ENCODE data around the gene TIGIT.

Gene TIGIT

DNA sequence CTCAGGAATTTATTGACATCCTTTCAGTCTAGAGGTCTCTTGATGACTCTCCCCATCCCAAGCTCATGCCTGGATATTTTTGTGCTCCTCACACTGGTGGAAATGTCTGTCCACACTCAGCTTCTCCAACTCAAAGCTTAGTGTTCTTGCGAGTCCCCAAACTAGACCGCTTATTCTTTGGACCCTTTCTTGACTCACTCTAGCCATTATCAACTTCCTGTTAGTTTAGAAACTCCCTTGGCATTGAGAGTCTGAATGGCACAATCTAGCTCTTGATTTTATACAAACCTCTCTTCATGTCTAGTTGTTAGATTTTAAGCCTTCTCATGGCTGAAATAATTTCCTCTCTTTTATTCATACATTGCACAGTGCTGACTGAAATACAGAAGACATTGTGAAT is 19.6 kb downstream of the TIGIT start:
- DNase-seq: no peak

DNA sequence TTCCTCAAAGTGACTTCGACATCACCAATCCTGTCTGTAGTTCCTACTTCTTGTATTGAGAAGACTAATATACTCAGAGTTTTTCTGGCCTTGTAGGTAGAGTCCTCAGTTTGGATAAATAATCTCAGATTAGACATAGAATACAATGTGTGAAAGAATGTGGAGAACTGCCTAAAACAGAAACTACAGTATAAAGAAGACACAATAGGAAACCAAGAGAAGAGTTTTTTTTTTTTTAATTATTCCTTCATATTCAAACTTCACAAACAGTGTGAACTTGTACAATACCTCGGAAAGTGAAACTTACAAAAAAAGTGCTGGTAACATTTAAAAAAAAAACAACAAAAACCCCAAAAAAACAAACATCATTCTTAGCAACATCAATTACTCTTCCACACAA is 20.5 kb downstream of the TIGIT start:
- no peak for DNase-seq

DNA sequence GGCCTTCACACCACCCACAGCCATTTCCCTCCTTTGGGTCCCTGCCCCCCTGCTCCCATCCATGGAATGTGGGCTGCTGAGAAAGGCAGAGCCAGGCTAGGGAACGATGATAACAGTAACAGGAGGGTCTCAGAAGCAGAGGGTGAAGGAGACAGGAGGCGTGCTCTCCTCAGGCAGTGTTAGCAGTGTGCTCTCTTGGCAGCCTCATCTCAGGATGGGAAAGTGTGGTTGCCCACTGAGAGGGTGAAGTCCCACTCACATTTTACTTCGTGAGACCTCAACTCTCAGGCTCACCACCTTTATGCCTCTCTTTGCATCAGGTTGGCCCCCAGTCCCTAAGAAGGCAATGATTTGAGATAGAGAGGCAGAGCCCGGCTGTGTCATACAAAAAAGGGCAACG is 24.5 kb downstream of the TIGIT start:
- DNase-seq: no peak

DNA sequence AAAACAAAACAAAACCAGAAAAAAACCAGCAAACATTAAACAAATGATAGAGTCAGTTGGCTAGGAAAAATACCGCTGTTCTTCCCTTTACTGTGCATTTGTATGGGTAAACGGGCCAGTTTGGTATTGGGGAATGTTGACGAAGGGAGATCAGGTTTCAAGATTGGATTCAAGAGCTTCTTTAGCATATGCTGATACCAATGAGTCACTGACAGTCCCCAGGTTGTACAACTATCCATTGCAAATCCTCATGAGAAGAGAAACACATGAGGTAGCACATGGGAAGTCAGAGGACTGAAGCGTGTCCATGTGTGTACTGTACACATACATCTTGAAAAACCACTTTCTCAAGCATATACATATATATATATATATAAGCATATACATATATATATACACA is 25.6 kb downstream of the TIGIT start:
- DNase-seq: no peak

DNA sequence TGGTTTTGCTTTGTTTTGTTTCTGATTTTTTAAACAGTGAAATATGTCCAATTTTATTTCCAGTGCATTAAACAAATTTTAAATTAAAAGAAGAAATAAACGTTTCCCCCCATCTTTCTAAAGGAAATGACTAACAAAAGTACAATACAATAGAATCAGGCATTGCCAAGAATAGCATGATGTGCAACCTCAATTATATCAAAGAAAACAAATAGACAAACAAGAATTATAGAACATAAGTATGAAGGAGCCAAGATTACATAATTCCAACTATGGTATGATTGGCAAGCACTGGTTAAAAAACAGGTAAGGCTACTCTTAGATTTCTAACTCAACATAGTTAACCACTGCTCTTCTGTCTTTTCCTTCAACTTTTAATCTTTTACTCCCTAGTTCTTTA is 26.4 kb downstream of the TIGIT start:
- DNase-seq: no peak

DNA sequence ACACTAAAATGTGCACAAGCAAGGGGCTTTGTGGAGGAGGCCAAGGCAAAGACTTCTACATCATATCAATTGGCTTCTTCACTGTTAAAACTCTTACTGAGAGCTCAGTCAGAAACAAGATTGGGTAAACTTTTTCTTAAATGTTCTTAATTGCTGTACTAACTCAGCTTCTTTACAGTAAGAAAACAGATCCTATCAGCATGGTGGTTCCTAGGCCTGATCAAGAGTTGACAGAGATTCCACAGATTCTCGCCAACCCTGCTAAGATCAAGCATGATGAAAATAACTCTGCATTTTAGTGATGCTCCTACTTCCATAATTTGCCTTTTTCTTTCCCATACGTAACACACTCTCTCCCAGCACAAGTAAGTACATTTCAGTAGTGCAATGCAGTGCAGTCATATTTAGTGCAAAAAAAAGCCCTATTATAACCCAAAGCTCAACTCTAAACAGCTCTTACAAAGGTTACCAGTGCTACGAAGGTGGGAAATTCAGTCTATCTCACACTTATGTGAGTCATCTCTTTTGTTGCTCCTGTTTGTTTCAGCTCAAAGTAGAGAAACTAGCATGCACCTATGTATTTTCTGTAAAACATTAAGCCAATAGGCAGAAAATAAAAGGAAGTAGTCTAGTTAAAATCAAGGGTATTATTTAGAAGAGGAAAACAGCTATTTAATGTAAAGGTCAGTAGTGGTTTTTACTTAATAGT is 29.9 kb downstream of the TIGIT start:
- DNase-seq: no peak

DNA sequence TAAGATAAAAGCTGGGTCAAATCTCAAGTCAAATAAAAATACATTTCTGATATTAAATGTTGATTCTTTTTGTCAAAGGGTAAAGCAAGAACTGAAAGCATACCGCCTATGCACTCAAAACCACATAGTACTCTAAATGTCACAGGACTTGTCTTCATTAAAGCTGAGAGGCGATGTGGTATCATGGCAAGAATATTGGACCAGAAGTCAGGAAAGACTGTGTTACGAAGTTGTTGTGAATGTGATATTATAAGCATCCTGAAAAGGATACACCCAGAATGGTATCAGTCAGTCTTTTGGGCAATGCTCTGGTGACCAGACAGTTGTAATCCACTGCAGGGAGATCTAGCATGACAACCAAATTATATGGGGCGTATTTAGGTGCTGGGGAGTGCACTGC is 33.8 kb downstream of the TIGIT start:
- no peak for DNase-seq

DNA sequence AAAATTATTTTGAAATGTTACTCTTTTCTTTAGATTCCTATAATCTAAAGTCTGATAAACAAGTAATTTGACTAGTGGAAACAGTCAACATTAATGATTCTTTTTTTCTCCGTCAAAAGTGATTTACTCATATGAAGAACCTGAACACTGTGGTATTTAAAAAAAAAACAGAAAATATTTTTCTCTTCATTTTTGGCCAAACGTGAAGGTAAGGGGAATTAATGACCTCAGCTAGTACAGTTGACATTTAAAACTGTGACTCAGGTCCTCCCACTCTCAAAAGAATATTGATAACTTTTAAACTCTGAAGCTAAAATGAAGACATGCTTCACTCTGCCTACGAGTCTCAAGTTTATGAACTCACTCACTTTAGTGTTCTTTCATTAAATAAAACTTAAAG is 34.5 kb downstream of the TIGIT start:
- DNase-seq: no peak

DNA sequence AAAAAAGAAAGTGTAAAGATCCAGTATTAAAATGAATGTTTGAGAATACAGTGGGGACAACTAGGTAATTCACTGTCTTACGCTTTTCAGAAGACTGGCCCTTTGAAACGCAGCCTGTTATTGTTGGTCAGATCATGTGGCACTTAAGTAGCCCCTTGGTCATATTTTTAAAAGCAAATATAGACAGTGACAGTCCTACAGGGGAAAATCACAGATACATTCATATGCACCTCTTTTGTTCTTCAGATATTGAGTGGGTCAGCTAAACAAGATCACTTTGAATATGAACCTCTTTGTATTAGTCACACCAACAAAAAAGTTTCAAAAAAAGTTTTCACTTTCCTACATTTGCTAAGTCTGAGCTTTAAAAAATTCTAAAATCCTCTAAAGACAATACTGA is 36.0 kb downstream of the TIGIT start:
- no peak for DNase-seq

DNA sequence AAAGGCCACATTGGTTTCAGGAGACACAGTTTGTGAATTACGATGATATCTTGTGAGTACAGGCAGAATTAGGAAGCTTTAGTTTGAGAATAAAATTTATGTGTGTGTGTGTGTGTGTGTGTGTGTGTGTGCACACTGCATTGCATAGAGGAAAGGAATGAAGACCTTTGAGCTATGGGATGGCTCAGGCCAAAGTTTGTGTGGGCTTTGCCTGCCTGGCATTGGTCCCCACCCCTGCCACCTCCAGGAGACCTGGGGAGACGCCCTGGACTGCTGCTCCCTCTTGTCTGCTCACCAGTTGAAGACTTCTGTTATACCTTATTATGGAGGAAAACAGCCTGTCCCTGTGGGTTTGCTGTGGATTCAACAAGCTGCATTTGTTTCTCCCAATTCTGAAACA is 37.2 kb downstream of the TIGIT start:
- no peak for DNase-seq

DNA sequence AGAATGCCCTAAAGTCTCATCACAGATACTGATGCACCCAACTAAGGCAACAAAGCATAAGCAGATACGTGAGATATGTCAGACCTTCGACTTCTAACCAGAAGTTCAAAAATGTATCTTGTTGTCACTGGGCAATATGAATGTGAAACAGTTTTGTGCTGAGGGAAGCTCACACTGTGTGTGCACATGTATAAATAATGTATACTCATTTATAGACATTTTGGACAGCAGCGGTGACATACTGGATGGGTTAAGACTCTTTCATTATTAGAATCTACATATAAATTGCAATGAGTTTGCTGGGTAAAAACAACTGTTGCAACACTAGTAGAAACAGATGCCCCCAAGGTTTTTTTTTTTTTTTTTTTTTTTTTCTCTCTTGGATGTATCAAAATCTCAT is 37.9 kb downstream of the TIGIT start:
- no peak for DNase-seq

DNA sequence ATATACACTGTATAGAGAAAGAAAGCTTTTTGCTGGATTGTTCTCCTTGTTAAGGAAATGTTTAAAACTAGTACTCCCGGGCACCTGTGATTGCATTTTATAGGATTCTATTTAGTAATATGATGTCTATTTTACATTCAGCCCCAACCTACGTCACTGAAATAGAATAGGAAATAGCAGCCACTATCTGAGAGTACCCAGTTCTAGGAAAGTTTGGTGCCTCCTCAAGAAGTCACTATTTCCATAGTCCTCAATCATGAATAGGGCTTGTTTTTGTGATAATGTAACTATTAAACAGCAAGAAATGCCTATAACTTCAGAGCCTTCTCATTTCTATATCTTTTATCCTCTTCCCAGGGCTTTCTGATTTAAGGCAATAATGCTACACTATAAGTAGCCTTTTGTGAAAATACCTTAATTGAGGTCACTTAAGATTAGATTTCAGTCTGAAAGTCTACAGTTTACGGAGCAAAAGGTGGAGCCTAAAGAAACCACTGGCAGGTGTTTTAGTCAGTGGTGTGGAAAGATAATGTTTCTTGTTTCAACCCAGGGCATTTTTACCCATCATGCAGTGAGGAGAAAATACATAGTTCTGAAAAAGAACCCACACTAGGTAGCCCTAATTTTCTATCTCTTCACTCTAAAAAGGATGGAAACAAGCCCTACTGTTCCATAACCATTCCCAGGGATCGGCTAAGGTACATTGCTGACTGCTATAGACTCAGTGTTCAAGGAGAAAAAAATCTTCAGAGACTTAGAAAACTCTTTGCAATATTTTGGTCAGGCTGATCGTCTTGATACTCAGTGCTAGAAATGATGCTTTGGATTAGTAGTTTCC is 38.7 kb downstream of the TIGIT start:
- no peak for DNase-seq

DNA sequence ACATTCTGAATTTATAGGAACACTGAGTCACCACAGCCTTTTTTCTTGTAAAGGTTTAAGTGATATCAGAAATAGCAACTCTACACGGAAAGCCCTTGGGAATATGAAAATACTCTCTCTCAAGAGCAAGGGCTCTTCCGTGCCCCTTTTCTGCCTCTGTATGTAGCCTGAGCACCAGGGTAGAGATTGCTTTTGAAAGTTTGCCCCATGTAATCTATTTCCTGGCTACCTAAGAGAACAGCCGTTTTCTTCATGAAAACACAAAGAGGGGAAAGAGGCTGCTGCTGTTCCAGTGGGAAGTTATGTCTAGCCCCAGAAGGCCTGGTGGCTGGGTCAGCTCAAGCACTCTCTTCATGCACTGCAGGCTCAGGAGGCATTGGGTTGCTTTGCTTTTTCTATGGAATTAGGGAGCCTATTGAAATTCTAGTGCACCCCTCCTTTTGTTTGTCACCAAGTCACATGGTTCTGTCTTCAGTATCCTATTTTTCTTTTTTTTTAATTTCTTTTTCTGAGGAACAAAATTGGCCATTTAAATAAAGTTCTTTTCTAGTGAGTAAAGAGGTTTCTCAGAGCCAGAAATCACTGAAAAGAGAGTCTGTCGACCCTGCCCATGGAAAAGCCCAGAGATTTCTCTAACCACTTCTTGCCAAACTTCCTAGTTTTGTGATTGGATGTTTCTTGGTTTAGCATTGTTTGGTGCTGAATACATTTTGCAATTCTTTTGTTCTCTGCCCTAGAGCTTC is 39.5 kb downstream of the TIGIT start:
- DNase-seq: no peak

DNA sequence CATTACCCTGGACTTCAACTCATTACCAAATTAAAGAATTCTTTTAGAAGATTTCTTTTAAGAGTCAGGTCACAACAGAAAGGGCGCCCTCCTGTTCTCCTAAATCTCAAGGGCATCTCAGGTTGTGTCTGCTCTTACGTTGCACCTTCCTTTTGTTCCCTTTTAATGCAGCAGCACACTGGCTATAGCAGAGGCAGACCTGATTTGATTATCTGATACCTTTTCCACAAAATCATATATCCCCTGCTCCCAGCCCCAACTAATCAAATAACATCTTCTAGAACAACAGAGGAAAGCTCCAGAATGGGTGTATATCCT is 40.1 kb downstream of the TIGIT start:
- DNase-seq: no peak

DNA sequence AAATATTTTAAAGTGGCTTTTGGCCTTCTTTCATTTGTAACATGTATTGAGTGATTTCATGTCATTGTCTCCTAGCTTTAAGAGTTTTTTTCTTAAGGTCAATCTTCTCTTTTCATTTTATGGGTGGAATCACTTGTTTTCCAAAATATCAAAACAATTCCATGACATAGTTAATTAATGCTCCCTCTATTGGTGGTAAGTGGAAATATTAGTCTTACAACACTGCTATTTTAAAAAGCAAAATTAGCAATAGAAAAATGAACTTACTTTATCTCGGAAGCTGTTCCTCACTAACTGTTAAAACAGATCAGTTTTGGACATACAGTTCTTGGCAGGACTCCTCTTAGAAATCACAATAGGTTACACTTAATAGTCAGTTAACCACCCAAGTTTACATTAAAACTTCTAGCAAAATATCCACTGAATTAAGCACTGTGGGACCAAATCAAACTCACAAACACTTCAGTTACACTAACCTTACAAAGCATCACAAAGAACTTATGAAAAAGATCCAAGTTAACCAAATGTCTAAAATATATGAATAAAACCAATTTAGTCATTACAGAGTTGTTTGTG is 42.4 kb downstream of the TIGIT start:
- no peak for DNase-seq

DNA sequence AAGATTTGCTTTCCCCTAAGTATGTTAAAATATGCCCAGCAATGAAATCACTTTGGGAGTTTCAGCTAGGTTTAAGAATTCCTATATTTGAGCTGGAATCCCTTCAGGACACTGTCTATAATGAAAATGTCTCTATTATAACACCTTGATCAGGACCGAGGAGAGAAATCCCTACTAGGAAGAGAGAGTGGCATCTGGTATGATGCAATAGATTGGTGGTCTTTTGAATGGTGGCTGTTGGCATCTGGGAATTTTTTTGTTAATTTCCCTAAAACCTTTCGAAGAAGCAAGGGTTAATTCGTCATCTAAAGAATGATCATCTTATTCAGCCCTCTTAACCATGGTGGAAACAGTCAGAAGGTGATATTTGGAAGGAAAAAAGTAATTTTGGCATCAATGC is 43.0 kb downstream of the TIGIT start:
- DNase-seq: no peak

DNA sequence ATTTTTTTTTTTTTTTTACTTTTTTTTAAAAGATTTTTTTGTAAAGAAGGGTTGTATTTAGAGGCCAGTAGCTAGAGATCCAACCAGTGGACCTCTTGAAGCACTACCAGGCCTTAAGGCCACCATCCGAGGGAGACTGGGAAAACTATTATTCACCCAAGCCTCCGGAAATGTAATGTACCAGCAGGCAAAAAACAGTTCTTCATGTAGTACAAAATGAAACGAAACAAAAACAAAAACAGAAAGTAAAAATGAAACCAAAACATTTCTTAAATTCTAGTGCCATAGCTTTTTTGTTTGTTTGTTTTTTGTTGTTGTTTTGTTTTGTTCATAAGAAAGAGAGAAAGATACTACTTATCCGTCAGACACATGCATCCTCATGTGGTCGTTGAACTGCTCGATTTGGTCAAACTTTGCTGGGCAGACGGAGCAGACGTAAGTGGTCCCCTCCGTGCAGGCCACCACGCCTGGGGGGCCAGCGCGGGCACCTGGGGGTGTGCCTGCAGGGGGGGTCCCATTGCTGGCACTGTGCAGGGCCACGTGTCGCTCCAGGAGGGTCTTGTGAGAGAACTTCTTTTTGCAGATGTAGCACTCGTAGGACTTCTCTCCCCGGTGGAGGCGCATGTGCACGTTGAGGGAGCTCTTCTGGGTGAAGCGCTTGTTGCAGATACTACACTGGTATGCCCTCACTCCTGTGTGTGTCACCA is 45.0 kb downstream of the TIGIT start:
- DNase-seq: no peak

DNA sequence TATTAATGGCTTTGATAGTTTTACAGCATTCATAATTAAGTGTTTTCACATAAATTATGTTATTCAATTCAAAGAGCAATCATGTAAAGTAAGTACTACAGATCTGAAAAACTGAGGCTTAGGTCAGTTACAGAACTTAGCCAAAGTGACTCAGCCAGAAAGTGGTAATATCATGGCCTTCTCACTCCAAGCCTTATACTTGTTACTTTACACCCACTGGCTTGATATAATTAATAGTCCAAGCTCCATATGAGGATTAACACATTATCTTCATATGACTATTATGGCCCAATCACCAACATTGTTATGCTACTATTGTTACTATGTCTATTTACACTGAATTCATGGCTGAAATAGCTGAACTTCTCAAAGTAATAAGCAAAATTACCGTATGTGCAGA is 50.7 kb downstream of the TIGIT start:
- DNase-seq: no peak

DNA sequence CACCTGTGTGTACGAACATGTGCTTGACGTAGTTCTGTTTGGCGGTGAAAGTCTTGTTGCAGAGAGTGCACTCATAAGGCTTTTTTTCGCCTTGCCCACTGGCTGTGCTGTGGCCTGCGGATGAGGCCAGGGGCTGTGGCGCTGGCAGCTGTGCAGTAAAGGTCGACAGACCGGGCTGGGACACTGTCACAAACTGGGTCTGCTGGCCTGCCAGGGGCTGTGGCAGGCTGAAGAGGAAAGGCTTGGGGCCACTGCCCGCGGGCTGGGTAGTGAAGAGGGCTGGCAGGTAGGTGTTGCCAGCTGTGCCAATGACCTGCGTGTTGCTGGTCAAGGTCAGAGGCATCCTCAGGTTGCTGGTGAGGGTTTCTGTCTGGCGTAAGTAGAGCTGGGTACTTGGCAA is 56.4 kb downstream of the TIGIT start:
- DNase-seq: no peak

DNA sequence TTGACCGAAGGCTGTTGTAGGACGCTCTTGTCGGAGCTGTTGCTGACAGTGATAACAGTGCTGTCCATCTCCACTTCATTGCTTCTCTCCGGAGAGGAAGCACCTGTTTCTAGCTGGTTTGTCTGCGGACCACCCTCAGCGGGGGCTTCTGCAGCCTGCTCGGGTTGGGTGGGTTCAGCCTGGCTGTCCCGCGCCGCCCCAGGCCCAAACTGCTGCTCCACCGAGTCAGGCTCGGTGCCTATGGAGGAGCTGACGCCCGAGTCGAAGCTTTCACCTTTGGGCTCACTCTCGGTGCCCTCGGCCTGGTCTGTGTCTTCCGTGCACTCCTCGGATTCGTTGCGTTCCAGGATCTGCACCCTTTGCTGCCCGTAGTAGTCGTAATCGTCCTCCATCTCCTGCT is 56.9 kb downstream of the TIGIT start:
- no peak for DNase-seq

DNA sequence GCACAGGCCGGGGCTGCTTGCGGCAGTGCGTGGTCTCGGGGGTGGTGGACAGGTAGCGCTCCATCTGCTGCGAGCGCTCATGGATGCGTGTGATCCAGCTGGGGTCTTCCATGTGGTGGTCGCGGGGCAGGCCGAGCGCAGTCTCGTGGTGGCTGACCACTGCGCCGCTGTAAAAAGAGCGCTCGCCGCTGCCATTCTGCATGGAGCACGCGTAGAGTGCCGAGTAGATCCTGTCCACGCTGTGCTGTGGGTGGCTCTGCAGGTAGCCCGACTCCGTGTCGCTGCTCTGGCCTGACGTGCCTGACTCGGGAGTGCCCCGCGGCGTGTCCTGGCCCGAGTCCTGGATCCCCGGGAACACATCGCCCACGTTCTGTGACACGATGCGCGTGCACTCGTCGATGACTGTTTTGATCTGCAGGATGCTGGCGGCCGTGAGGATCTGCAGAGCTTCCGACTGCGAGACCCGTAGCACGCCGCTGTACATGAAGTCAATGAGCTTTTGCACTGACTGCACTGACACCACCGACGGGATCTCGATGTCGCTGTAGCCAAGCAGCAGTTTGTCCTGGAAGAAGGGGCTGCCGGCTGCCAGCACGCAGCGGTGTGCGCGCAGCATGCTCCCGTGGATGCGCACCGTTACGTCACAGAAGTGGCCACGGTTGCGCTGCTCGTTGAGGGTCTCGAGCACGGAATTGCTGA is 57.4 kb downstream of the TIGIT start:
- no peak for DNase-seq

DNA sequence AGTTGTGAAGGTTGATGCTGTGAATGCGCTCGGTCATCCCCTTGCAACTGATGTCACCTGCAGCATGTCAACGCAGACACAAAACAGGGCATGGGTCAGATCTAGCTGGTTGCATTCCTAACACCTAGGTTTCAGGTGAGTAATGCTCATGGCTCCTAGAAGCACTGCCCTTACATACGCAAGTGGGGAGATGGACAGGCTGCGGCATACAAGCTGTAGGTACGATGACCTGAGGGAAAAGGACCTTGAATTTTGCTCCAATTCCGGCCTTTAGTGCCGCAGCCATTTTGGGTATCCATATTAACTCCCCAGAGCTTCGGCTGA is 58.0 kb downstream of the TIGIT start:
- no peak for DNase-seq

DNA sequence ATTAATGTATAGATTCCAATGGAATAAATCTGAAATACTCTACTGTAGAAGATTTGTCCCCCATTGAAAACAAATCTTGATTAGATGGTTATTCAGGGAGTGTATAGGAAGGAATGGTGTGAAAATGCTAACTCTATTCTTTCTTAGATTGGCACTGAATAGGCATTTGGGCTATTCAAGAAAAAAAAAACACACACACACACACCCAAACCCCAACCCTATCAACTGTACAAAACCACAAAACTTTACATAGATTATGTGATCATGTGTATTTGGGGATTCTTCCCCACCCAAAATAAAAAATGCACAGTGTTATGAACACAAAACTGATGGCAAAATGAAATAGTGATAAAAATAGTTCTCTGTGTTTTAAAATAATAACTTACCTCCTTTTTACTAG is 61.8 kb downstream of the TIGIT start:
- no peak for DNase-seq

All from stimulated activated CD4-positive, alpha-beta T cell treated with anti-CD3 and anti-CD28 coated beads, Interleukin-2, amount 100 ng/mL, for 24 hours (primary cell).